HG03025 (cell line): ENCODE measurements around the gene RPL10A.

Experiments
- ATAC-seq: cut with Tn5 transposase; IDR thresholded peaks from one replicate; pipeline ENCODE4 v1.9.1; 2021; ENCODE audit warnings: mild to moderate bottlenecking, moderate library complexity; ENCODE audit not compliant: unreplicated experiment, low FRiP score

Gene RPL10A

GRCh38 chr6:35489995-35490791, 22.0 kb downstream of the RPL10A start:
- ATAC-seq = no peak

- no peak for ATAC-seq
Measured at GRCh38 chr6:35490821-35491557, 22.8 kb downstream of the RPL10A start.

- ATAC-seq = no peak
Measured at GRCh38 chr6:35491558-35492257, 23.5 kb downstream of the RPL10A start.

GRCh38 chr6:35492258-35492973, 24.2 kb downstream of the RPL10A start:
- ATAC-seq = no peak

- ATAC-seq = no peak
Measured at GRCh38 chr6:35492974-35493284, 24.7 kb downstream of the RPL10A start.

DNA sequence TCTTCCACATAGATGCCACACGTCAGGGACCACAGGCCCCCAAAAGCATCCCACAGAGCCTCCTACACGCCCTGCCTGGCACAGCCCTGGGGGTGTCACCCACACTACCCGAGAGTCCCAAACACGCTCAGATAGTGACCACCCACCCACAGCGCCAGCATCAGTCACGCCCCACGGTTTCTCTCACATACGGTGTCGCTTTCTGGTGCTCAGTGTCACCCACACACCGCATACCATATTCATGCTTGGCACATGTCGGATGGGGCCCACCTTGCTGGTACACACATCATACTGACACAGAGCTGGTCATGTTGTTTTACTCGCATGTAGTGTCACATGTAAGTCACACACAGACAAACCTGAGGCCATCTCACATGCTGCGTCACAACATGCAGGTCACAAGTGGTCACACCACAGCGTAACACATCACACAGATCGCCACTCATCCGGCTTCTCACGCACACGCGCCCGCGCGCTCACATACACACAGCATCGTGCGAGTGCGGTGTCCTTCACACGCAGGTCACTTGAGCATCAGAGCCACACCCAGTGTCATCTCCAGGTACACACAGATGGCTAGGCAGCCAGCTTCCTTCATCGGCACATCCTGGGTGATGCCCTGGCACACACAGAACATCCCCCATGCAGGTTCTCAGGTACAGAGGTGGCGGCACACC, 25.2 kb downstream of the RPL10A start:
- ATAC-seq = no peak

DNA sequence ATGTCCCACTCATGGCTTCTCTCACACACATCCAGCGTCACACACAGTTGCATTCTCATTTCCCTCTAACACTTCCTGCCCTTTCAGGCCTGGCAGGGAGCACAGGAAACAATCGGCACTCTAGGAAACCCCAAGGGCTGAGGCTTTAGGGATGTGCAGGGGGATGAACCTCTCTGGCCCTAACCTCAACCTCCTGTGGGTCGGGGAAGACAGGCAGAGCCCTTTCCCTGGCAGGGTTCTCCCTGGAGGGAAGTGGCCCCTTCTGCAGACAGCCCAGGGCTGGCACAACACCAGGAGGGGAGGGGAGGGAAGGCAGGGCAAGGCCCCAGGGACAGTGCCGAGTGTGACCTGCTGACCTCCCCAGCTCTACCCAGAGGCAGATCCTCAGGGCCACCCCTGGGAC, 26.0 kb downstream of the RPL10A start:
- no peak for ATAC-seq

DNA sequence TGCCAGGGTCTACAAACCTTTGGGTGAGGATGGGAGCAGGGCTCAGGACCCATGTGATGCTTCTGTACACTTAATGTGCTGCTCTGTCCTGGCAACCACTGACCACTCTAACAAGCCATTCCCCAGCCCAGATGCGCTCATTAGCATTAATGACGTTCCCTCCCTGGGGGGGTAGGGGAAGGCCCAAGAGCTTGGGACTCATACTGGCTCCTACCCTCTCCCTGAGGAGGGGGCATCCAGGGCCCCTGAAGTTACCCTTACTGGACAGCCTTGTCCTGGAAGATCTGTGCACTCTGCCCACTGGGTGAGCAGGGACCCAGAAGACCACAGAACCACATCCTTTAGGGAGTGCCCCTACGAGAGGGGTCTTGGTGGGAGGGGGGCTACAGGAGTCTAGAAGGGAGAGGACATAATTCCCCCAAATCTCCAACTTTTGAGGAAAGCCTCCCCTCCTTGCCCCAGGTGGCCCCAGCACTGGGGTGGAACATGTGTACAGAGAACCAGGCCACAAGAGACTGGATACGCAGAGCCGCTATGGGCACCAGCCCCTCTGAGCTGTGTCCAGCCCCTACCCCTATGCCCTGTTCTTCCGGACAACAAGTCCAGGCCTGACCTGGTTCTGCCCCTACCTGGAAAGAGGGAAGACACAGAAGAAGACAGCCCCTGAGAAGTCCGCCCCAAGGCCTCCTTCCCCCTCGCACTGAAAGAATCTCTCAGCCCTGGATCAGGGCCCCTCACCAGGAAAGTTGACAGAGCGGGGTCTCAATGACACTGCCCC, 27.2 kb downstream of the RPL10A start:
- ATAC-seq = no peak

GRCh38 chr6:35496036-35496840, 28.0 kb downstream of the RPL10A start:
- no peak for ATAC-seq

DNA sequence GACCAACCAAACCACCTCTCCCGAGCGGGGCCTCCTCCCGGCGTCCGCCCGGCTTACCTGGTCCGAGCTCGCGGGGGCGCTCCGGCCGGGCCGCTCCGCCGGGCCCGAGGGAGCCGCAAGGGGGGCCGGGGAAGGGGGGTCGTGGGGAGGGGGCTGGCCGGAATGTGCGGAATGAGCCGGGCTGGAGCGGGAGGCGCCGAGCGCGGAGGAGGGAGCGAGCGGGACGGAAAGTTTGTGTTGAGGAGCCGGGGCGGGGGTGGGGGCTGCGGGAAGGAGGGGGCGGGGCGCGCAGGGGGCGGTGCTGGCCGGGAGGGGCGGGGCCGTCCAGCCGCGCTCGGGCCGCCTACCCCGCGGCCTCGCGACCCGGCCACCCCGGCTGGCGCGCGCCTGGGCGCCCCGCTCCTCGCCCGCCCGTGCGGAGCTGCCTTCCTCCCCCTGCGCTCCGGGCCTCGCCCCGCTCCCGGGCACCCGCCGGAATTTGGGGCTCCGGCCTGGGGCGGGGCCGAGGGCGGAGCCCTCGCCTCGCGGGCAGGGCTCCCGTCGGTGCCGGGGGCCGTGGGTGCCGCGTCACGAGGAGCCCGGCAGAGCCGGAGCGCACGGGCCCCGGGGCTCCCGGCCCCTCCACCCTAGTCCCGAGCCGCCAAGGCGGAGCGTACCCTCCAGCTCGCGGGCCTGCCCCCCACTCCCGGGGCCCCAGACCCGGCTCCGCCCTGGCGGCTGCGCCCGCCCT, 28.8 kb downstream of the RPL10A start, which contains the start of gene TEAD3:
TSS of gene TEAD3 (minus strand) at position 239 of the 730 bp plus-strand sequence.
- no peak for ATAC-seq

DNA sequence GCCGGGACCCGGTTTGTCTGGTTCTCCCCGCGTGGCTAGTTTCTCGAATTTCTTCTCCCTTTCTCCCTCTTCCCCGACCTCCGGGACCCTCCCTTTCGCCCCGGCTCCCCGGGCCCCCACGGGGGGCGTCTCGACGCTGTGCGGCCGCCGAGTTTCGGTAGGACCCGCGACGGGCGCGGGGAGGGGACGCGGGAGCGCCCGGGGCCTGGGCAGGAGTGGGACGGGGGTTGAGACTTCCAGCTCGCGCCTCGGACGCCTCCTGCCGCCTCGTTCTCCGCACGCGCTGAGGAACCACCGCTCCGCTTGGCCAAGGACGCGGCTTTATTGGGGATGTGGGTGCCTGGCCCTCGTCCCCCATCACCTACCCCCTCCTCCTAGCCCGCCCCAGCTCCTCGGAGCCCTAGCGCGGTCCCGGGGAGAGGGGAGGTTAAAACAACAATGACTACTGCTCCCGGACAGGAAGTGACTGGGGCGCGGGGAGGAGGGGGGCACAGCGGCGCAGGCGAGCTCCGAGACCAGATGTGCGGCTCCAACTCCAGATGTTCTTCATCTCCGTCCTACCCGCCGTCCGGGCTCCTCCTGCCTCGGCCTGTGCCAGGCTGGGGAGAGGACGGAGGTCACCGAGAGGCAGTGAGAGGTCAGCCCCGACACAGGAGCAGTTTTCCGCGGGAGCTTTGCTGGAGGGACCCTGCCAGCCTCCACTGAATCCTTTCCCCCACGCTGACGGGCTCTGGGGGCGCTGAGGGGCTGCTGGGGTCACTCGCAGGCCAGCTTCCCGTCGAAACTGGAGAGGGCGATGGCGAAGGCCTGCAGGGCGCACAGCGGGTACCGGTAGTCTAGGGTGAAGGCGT, 29.6 kb downstream of the RPL10A start:
- no peak for ATAC-seq

GRCh38 chr6:35498422-35499067, 30.3 kb downstream of the RPL10A start:
- ATAC-seq = no peak

DNA sequence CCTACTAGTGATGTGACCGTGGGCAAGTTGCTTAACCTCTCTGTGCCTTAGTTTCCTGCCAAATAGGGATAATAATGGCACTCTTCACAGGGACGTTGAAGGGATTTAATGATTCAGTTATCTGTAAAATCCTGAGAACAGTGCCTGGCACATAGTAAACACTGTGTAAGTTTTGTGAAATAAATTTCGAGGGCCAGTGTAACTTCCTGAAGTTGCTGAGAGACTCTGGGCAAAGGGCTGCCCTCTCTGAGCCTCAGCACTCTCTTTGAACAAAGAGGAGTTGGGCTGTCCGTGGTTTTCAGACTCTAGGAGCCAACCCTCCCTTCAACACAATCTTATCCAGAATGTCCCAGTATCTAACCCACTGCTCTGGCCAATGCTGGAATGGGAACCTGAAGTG, 31.2 kb downstream of the RPL10A start:
- ATAC-seq = no peak

- ATAC-seq = no peak
Measured at GRCh38 chr6:35500782-35501181, 32.6 kb downstream of the RPL10A start.

DNA sequence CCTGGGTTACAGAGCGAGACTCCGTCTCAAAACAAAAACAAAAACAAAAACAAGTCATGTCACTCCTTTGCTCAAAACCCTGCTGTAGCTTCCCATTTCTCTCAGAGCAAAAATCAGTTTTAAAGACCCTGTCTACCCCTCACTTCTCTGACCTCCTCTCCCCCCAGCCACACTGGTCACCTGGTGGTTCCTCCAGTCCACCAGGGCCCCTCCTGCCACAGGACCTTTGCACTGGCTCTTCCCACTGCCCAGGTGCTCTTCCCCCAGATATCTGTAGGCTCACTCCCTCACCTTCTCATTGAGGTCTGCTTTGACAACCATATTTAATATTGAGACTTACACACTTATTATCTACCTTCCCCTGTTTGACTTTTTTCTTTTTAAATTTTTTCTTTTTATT, 33.6 kb downstream of the RPL10A start:
- no peak for ATAC-seq

GRCh38 chr6:35503534-35503933, 35.3 kb downstream of the RPL10A start:
- no peak for ATAC-seq

GRCh38 chr6:35505999-35506412, 37.8 kb downstream of the RPL10A start:
- ATAC-seq = no peak
